Activated CD8-positive, alpha-beta memory T cell treated with anti-CD3 and anti-CD28 coated beads for 48 hours (primary cell): ENCODE results near the gene TMEM139.

Source experiments
- DNase-seq, 3 experiments: peaks; one replicate each; pipeline ENCODE4 v3.0.0-alpha.2; 2020; ENCODE audit warnings: low read depth in 2 of 3, low spot score in 2 of 3

TMEM139 gene

GRCh38 chr7:143284591-143285469, at the start of gene TMEM139:
Gene TMEM139 (plus strand): TSS chr7:143284958. CDS start chr7:143285958, 1,000 bp downstream.
- no peak for DNase-seq

- no peak for DNase-seq
Measured at GRCh38 chr7:143235561-143235960, 49.2 kb upstream of the TMEM139 start.

GRCh38 chr7:143236408-143236990, 48.3 kb upstream of the TMEM139 start:
- no peak for DNase-seq

- DNase-seq: no peak
Measured at GRCh38 chr7:143237366-143237765, 47.4 kb upstream of the TMEM139 start.

GRCh38 chr7:143238289-143238980, 46.3 kb upstream of the TMEM139 start:
- no peak for DNase-seq

DNA sequence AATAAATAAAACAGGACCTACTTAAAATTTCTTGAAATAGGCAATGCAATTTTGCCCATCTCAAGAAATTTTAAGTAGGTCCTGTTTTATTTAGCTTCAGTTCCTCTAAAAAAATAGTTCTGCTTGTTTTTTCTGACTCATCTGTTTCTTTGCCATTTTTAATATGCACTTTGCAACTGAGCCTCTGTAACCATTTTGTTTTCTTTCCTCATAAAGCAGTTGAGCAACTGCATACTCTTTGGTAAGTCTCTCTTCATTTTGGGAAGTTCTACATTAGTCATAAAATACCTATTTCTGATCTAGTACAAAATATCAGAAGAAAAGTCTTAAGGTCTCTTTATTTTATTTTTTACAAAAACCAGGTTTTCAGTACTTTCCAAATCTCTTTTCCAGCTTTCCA, 44.9 kb upstream of the TMEM139 start:
- no peak for DNase-seq

GRCh38 chr7:143240291-143241168, 44.2 kb upstream of the TMEM139 start:
- peak in 1 of 3 experiments; percentile 24 for DNase-seq

DNA sequence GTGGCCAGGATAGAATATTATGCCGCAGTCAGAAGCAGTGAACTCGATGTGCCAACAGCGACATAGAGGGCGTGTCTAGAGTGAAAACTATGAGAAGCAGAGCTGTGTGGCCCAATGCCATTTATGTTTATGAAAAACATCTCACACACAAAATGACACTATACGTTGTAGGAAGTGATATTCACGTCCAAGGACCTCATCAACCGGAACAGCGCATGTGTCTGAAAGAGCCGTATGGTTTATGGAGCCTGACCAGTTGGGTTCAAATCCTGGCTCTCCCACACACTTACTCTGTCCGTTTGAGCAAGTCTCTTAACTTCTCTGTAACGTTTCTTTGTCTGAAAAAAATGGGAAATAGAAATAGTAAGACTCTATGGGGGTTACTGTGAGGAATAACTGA, 42.5 kb upstream of the TMEM139 start:
- no peak for DNase-seq

DNA sequence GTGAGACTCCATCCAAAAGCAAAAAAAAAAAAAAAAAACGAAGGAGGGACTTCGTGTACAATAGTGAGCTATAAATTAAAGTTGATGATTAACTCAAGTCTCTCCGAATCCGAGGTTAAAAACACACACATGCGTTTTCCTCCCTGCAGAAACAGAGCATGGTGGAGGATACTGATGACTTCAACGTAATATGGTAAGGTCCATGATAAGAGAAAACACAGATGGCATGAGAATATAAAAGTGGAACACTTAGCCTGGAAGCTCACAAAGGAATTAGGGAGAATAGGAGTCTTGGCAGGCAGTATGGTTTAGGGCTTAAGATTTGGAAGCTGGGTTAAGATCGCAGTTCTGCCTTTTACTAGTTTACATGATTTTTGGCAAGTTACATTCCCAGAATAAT, 41.6 kb upstream of the TMEM139 start:
- DNase-seq: no peak

GRCh38 chr7:143243614-143244013, 41.1 kb upstream of the TMEM139 start:
- DNase-seq: no peak

GRCh38 chr7:143244321-143244720, 40.4 kb upstream of the TMEM139 start:
- DNase-seq: no peak

DNA sequence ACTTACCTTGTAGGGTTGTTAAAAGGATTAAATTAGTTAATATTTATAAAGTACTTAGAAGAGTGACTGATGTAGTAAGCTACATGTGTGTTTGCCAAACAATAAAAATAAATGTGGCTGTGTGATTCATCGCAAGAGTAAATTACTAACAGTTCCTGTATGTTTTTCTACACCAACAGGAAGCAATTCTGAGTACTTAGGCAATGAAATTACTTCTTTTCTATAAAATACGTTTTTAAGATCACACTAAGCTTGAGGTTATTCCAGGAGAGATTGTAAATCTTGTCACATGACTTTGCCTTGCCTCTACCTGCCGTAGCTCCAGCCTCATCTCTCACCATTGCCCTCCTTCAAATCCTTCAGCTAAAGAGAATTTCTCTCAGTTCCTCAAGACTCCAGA, 39.6 kb upstream of the TMEM139 start:
- DNase-seq: no peak

- no peak for DNase-seq
Measured at GRCh38 chr7:143247372-143247771, 37.4 kb upstream of the TMEM139 start.

- DNase-seq: no peak
Measured at GRCh38 chr7:143248761-143249354, 35.9 kb upstream of the TMEM139 start.

- DNase-seq: no peak
Measured at GRCh38 chr7:143250199-143250598, 34.6 kb upstream of the TMEM139 start.

DNA sequence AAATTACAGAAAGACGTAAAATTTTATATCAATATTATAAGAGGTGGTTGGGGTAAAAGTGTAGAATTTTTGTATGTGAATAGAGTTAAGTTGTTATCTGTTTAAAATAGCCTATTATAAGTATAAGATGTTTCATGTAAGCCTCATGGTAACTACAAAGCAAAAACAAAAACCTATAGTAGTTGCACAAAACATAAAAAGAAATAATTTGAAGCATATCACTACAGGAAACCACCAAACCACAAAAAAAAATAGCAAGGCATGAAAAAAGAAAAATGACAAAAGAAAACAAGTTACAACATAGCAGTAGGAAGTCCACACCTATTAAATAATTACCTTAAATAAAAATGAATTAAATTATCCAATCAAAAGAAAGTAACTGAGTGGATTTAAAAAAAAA, 33.9 kb upstream of the TMEM139 start:
- DNase-seq: no peak

GRCh38 chr7:143252006-143252405, 32.8 kb upstream of the TMEM139 start:
- no peak for DNase-seq

DNA sequence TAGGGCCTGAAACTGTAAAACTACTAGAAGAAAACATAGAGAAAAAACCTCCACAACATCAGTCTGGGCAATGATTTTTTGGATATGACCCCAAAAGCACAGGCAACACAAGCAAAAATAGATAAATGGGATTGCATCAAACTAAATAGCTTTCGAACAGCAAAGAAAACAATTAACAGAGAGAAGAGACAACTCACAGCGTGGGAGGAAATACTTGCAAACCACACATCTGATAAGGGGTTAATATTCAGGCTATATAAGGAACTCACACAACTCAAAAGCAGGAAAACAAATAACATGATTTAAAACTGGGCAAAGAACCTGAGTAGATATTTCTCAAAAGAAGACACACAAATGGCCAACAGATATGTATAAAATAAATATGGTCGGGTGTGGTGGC, 29.2 kb upstream of the TMEM139 start:
- DNase-seq: no peak

DNA sequence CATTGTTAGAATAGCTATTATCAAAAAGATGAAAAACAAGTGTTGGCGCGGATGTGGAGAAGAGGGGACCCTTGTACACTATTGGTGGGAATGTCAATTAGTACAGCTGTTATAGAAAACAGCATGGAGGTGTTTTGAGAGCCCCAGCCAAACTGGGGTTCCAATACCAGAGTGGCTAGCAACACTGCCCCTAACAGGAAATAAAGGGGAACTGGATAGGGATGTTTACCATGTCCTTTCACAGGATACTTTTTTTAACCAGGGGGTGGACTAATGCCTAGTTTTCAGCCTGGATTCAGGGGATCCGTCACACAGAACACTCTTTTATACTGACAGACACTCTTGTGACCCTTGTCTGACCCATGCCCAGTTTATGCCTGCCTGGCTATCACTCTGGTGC, 28.4 kb upstream of the TMEM139 start:
- DNase-seq: no peak

- DNase-seq: no peak
Measured at GRCh38 chr7:143256932-143257331, 27.8 kb upstream of the TMEM139 start.

GRCh38 chr7:143257501-143257900, 27.3 kb upstream of the TMEM139 start:
- DNase-seq: no peak
